H9 (cell line): Measurements from ENCODE around the gene ATG7. TPM values are rescaled to one million over a fixed set of nuclear protein-coding genes. Genes with fewer than 3 reads are reported as not detected.

Experiments used
- DNase-seq: peaks from one replicate; pipeline ENCODE4 v3.0.0-alpha.2; 2017
- H2AFZ ChIP-seq: one replicate; pipeline ENCODE4 v1.6.1; 2013; ENCODE audit warnings: mild to moderate bottlenecking, low read length, control low read depth, moderate library complexity
- H2AK5ac ChIP-seq: 2 replicates; pipeline ENCODE4 v1.6.1; 2013; ENCODE audit warnings: low read length, control low read depth, mixed read lengths; ENCODE audit not compliant: insufficient read length
- H2BK120ac ChIP-seq: one replicate; pipeline ENCODE4 v1.6.1; 2013; ENCODE audit warnings: low read depth, mild to moderate bottlenecking, low read length, control low read depth, inconsistent platforms; ENCODE audit not compliant: poor library complexity, severe bottlenecking
- H2BK12ac ChIP-seq: 2 replicates; pipeline ENCODE4 v1.6.1; 2013; ENCODE audit warnings: low read length, control low read depth, mixed read lengths, low read depth; ENCODE audit not compliant: insufficient read length
- H2BK15ac ChIP-seq: 2 replicates; pipeline ENCODE4 v1.6.1; 2013; ENCODE audit warnings: low read depth, low read length, control low read depth
- H2BK20ac ChIP-seq: one replicate; pipeline ENCODE4 v1.6.1; 2013; ENCODE audit warnings: low read depth, mild to moderate bottlenecking, low read length, control low read depth, inconsistent platforms; ENCODE audit not compliant: poor library complexity, severe bottlenecking
- H2BK5ac ChIP-seq: 2 replicates; pipeline ENCODE4 v1.6.1; 2013; ENCODE audit warnings: low read length, control low read depth, mixed read lengths; ENCODE audit not compliant: insufficient read length
- H3K14ac ChIP-seq: 2 replicates; pipeline ENCODE4 v1.6.1; 2013; ENCODE audit warnings: low read length, control low read depth; ENCODE audit not compliant: insufficient read depth
- H3K18ac ChIP-seq: 2 replicates; pipeline ENCODE4 v1.6.1; 2013; ENCODE audit warnings: low read depth, mild to moderate bottlenecking, mixed read lengths, low read length, control low read depth; ENCODE audit not compliant: insufficient read length
- H3K23ac ChIP-seq: 2 replicates; pipeline ENCODE4 v1.6.1; 2013; ENCODE audit warnings: low read length, control low read depth, mixed read lengths, low read depth; ENCODE audit not compliant: insufficient read length
- H3K23me2 ChIP-seq: 2 replicates; pipeline ENCODE4 v1.6.1; 2013; ENCODE audit warnings: low read depth, mild to moderate bottlenecking, mixed read lengths, low read length, control low read depth; ENCODE audit not compliant: insufficient read length, poor library complexity, severe bottlenecking
- H3K27ac ChIP-seq: 2 replicates; pipeline ENCODE4 v1.5.1; 2013; ENCODE audit warnings: low read length, control low read depth, mixed read lengths, low read depth; ENCODE audit not compliant: insufficient read length
- H3K27me3 ChIP-seq: 2 replicates; pipeline ENCODE4 v1.6.1; 2013; ENCODE audit warnings: low read length, control low read depth, inconsistent platforms; ENCODE audit not compliant: insufficient read depth
- H3K4ac ChIP-seq: 2 replicates; pipeline ENCODE4 v1.6.1; 2013; ENCODE audit warnings: low read depth, mild to moderate bottlenecking, control low read depth, inconsistent platforms, low read length, moderate library complexity
- H3K4me1 ChIP-seq: 2 replicates; pipeline ENCODE4 v1.6.1; 2013; ENCODE audit warnings: low read length, control low read depth, inconsistent platforms; ENCODE audit not compliant: insufficient read depth
- H3K4me2 ChIP-seq: 2 replicates; pipeline ENCODE4 v1.6.1; 2013; ENCODE audit warnings: low read length, control low read depth, mixed read lengths; ENCODE audit not compliant: insufficient read length, insufficient read depth
- H3K56ac ChIP-seq: 2 replicates; pipeline ENCODE4 v1.6.1; 2013; ENCODE audit warnings: low read depth, mild to moderate bottlenecking, mixed read lengths, low read length, control low read depth; ENCODE audit not compliant: insufficient read length
- H3K79me1 ChIP-seq: 2 replicates; pipeline ENCODE4 v1.6.1; 2013; ENCODE audit warnings: low read depth, mild to moderate bottlenecking, moderate library complexity, low read length, control low read depth, inconsistent platforms; ENCODE audit not compliant: insufficient read depth, poor library complexity, severe bottlenecking
- H3K79me2 ChIP-seq: 2 replicates; pipeline ENCODE4 v1.6.1; 2013; ENCODE audit warnings: low read length, control low read depth, inconsistent platforms; ENCODE audit not compliant: insufficient read depth
- H3K9ac ChIP-seq: 2 replicates; pipeline ENCODE4 v1.6.1; 2013; ENCODE audit warnings: low read length, control low read depth, mixed read lengths; ENCODE audit not compliant: insufficient read length; ENCODE audit errors: extremely low read depth
- H3K9me3 ChIP-seq: one replicate; pipeline ENCODE4 v1.6.1; 2013; ENCODE audit warnings: low read depth, low read length, inconsistent platforms; ENCODE audit not compliant: control insufficient read depth
- H3T11ph ChIP-seq: one replicate; pipeline ENCODE4 v1.6.1; 2013; ENCODE audit warnings: mild to moderate bottlenecking, low read length, control low read depth, inconsistent platforms
- H4K20me1 ChIP-seq: one replicate; pipeline ENCODE4 v1.6.1; 2013; ENCODE audit not compliant: control insufficient read depth, insufficient read length, insufficient read depth
- H4K5ac ChIP-seq: 2 replicates; pipeline ENCODE4 v1.6.1; 2013; ENCODE audit warnings: low read depth, mild to moderate bottlenecking, mixed read lengths, low read length, control low read depth; ENCODE audit not compliant: insufficient read length
- H4K8ac ChIP-seq: replicated peaks from 2 replicates; pipeline ENCODE4 v1.6.1; 2013; ENCODE audit warnings: low read length, control low read depth, mixed read lengths, low read depth; ENCODE audit not compliant: insufficient read length
- H4K91ac ChIP-seq: 2 replicates; pipeline ENCODE4 v1.6.1; 2013; ENCODE audit warnings: low read depth, mild to moderate bottlenecking, moderate library complexity, mixed read lengths, low read length, control low read depth; ENCODE audit not compliant: insufficient read length
- H3K27ac Mint-ChIP-seq, 3 experiments: 2 replicates in 2 of 3; 3 replicates in 1 of 3; pipeline ENCODE4 v1.8.0; 2020 to 2021; ENCODE audit warnings: mixed read lengths in 3 of 3, mild to moderate bottlenecking in 1 of 3, moderate library complexity in 1 of 3
- H3K27me3 Mint-ChIP-seq: 2 replicates; pipeline ENCODE4 v1.8.0; 2021; ENCODE audit warnings: low read depth, mild to moderate bottlenecking, moderate library complexity, mixed read lengths
- H3K36me3 Mint-ChIP-seq, 3 experiments: 2 replicates in 2 of 3; 3 replicates in 1 of 3; pipeline ENCODE4 v1.8.0; 2020 to 2021; ENCODE audit warnings: low read depth in 3 of 3, mixed read lengths in 3 of 3; ENCODE audit not compliant: insufficient read depth in 1 of 3
- H3K4me1 Mint-ChIP-seq, 2 experiments: 2 replicates each; pipeline ENCODE4 v1.8.0; 2020; ENCODE audit warnings: mixed read lengths in 2 of 2
- H3K4me3 Mint-ChIP-seq, 2 experiments: 2 replicates in 1 of 2; 3 replicates in 1 of 2; pipeline ENCODE4 v1.8.0; 2020 to 2021; ENCODE audit warnings: mild to moderate bottlenecking in 2 of 2, mixed read lengths in 2 of 2, moderate library complexity in 1 of 2
- H3K9me3 Mint-ChIP-seq, 2 experiments: 2 replicates in 1 of 2; 3 replicates in 1 of 2; pipeline ENCODE4 v1.8.0; 2020; ENCODE audit warnings: mild to moderate bottlenecking in 2 of 2, mixed read lengths in 2 of 2, moderate library complexity in 1 of 2
- WGBS: extraction: QIAGEN DNeasy Blood & Tissue Kit; methylation state at CpG from one replicate; pipeline ENCODE4 v1.1.7; 2013; ENCODE audit warnings: missing lambda C conversion rate, low lambda C conversion rate, mixed read lengths; ENCODE audit not compliant: insufficient read length; ENCODE audit errors: extremely low coverage; 5-methylcytosine and 5-hydroxymethylcytosine counted together
- total RNA-seq: library from RNA; stranded (reverse); gene quantifications from 2 replicates; pipeline ENCODE4 v1.2.1, GENCODE V29; 2021
- TF ChIP-seq, protein P1 (sequence below): fragments of 200-600 bp; sonication (generic); conservative IDR thresholded peaks from 3 replicates; pipeline ENCODE4 v1.8.0; 2021; ENCODE audit warnings: antibody characterized with exemption, mild to moderate bottlenecking

ATG7 gene
- total RNA-seq, 1 experiment from 2014 or later = 17.9 TPM

DNA sequence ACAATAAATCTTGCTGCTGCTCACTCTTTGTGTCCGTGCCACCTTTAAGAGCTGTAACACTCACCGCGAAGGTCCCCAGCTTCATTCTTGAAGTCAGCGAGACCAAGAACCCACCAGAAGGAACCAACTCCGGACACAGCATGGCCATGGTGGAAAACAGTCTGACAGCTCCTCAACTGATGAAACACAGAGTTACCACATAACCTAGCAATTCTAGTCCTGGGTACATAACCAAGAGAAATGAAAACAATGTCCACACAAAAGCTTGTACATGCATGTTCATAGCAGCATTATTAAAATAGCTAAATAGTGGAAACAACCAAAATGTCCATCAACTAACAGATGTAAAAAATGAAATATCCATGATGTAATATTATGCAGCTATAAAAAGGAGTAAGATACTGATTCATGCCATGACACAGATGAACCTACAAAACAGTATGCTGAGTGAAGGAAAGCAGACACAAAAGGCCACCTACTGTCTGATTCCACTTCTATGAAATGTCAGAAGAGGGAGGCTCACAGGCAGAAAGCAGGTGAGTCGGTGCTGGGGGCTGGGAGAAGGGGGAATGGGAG, 334.8 kb downstream of the ATG7 start:
- Histone ChIP-seq H3K4me2 (no peak overlapping the region), H2BK120ac (no peak overlapping the region), H3K23ac (no peak overlapping the region), H3K56ac (no peak overlapping the region), H3K79me1 (peaks cover 3% of the 10 kb centered on the region), H2BK20ac (no peak overlapping the region), H3T11ph (no peak overlapping the region), H3K4ac (no peak overlapping the region), H3K4me1 (peaks cover 9% of the 10 kb centered on the region; the same call in 1 of the 2 replicates), H2BK15ac (no peak overlapping the region), H3K27ac (no peak overlapping the region), H3K18ac (no peak overlapping the region), H3K14ac (no peak overlapping the region), H4K20me1 (no peaks in the 10 kb centered on the region), H3K27me3 (no peaks in the 10 kb centered on the region), H2BK12ac (no peak overlapping the region), H3K79me2 (peaks cover 18% of the 10 kb centered on the region; the same call in 1 of the 2 replicates), H2AK5ac (no peak overlapping the region), H3K9me3 (no peaks in the 10 kb centered on the region), H3K9ac (no peak overlapping the region), H4K8ac (no peak overlapping the region), H4K91ac (no peak overlapping the region), H4K5ac (no peak overlapping the region), H3K23me2 (no peaks in the 10 kb centered on the region), H2BK5ac (no peak overlapping the region), H2AFZ (no peak overlapping the region)
- H3K4me3 Mint-ChIP-seq = no peak overlapping the region
- H3K27me3 Mint-ChIP-seq = no peaks in the 10 kb centered on the region
- peaks cover 0 to 10% (median 7%) of the 10 kb centered on the region in 3 experiments; a peak in 4 of 7 replicates for H3K36me3 Mint-ChIP-seq
- TF ChIP-seq, protein P1, sequence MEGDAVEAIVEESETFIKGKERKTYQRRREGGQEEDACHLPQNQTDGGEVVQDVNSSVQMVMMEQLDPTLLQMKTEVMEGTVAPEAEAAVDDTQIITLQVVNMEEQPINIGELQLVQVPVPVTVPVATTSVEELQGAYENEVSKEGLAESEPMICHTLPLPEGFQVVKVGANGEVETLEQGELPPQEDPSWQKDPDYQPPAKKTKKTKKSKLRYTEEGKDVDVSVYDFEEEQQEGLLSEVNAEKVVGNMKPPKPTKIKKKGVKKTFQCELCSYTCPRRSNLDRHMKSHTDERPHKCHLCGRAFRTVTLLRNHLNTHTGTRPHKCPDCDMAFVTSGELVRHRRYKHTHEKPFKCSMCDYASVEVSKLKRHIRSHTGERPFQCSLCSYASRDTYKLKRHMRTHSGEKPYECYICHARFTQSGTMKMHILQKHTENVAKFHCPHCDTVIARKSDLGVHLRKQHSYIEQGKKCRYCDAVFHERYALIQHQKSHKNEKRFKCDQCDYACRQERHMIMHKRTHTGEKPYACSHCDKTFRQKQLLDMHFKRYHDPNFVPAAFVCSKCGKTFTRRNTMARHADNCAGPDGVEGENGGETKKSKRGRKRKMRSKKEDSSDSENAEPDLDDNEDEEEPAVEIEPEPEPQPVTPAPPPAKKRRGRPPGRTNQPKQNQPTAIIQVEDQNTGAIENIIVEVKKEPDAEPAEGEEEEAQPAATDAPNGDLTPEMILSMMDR = no peak
- H3K27ac Mint-ChIP-seq = peak overlapping the region in 1 of 3 experiments; percentile 19; a peak in 1 of 7 replicates
- no peaks in the 10 kb centered on the region for H3K9me3 Mint-ChIP-seq
- H3K4me1 Mint-ChIP-seq = peaks cover 70 to 79% of the 10 kb centered on the region in 2 experiments
- WGBS = no CpG with 5 or more reads among the region's 6 CpGs
- no peak for DNase-seq

Other genes with a start within 250 kb of the ATG7 start
- gene HRH1, start 117.9 kb upstream of the ATG7 start, total RNA-seq = 0.31 and 0.74 TPM in 2 replicates